Inflammatory macrophage (primary cell): ENCODE data around the gene SHFL.

Experiments
- DNase-seq, 2 donors: peaks; one replicate each; pipeline ENCODE4 v3.0.0-alpha.2; 2020 to 2022

SHFL gene

GRCh38 chr19:10135551-10136334 lies 49.6 kb downstream of the SHFL start:
- DNase-seq = no peak

GRCh38 chr19:10136936-10137335 lies 50.8 kb downstream of the SHFL start:
- no peak for DNase-seq

GRCh38 chr19:10137751-10138682 lies 51.9 kb downstream of the SHFL start:
- no peak for DNase-seq

- no peak for DNase-seq
Observed at GRCh38 chr19:10138879-10139795, 53.0 kb downstream of the SHFL start.

DNA sequence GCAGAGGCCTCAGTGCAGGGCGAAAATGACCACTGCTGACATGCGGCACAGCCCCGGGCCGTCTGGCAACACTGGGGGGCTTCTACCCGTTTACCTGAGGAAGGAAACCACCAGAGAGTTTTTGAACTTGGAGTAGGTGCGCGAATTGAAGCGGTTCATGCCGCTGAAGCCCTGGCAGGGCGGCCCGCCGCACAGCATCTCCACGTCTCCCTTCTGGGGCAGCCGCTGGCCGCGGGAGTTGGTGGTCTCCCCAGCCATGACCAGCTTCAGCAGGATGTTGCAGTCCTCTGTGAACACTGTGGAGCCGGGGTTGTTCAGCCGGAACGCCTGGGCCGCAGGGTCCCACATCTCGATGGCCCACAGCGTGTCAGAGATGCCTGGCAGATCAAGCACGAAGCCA lies 53.8 kb downstream of the SHFL start:
- no peak for DNase-seq

- DNase-seq = no peak
Observed at GRCh38 chr19:10141479-10141878, 55.4 kb downstream of the SHFL start.

- DNase-seq = no peak
Observed at GRCh38 chr19:10141973-10142372, 55.9 kb downstream of the SHFL start.
